ENCODE data around the gene PCNX1.

DNA sequence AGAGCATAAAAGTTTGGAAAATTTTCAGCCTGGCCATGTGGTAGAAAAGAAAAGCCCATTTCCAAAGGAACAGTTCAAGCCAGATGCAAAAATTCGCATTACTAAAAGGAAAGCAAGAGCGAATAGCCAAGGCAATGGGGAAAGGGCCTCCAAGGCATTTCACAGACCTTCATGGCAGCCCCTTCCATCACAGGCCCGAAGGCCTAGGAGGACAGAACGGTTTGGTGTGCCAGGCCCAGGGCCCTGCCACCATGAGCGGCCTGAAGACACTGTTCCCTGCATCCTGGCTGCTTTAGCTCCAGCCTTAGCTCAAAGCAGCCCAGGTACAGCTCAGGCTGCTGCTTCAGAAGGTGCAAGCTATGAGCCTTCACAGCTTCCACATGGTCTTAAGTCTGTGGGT lies 243.5 kb downstream of the PCNX1 start:
- TF ChIP-seq EZH2 (IDR thresholded peaks at IDR 0.05) (no peak), POLR2AphosphoS5 (IDR thresholded peaks at IDR 0.05; ENCODE audit: borderline replicate concordance, low read depth, low read length) (no peak)

Data from SK-N-MC (cell line).